B cell (primary cell): ENCODE measurements around the gene ACTN3. TPM values are rescaled to one million over a fixed set of nuclear protein-coding genes. Genes with fewer than 3 reads are reported as not detected.

ENCODE experiments used
- ATAC-seq: fragments of 200-7000 bp; cut with Tn5 transposase; one replicate; pipeline ENCODE4 v1.10.0; 2021; ENCODE audit warnings: low read depth, mild to moderate bottlenecking, moderate number of reproducible peaks, moderate library complexity
- CTCF ChIA-PET: fragments of 350-600 bp; sonication (Branson Sonifier 250); formaldehyde crosslinking; loops from one replicate; lab custom pipeline; 2021; ENCODE audit warnings: antibody characterized with exemption, inconsistent platforms; lab: Charles Lee
- POLR2A ChIA-PET: fragments of 350-600 bp; sonication (Branson Sonifier 250); formaldehyde crosslinking; loops from one replicate; lab custom pipeline; 2021; ENCODE audit warnings: antibody characterized with exemption; lab: Charles Lee
- DNase-seq: peaks from one replicate; pipeline ENCODE4 v3.0.0; 2013
- H2AFZ ChIP-seq: 2 replicates; pipeline ENCODE4 v1.6.1; 2012; ENCODE audit warnings: mild to moderate bottlenecking, low read depth, low read length; ENCODE audit not compliant: insufficient read depth, poor library complexity, severe bottlenecking
- H3K27ac ChIP-seq, 2 donors: 1 replicate in 1 of 2; 2 replicates in 1 of 2; pipeline ENCODE4 v1.5.1; 2012 to 2013; ENCODE audit warnings: low read length in 2 of 2, mild to moderate bottlenecking in 2 of 2, moderate library complexity in 1 of 2
- H3K27me3 ChIP-seq, 4 experiments: fragments of 200-600 bp in 1 of 4; sonication (generic) in 1 of 4; replicated peaks in 1 of 4; 1 replicate in 2 of 4; 2 replicates in 2 of 4; pipeline versions ENCODE4 v1.6.1 to v1.7.0; 2013 to 2016; ENCODE audit warnings: low read length in 3 of 4, mild to moderate bottlenecking in 2 of 4, mixed read lengths in 1 of 4, moderate library complexity in 1 of 4; ENCODE audit not compliant: insufficient read depth in 4 of 4, control insufficient read depth in 3 of 4; ENCODE audit errors: control extremely low read depth in 1 of 4
- H3K36me3 ChIP-seq, 2 experiments: replicated peaks in 1 of 2; 1 replicate in 1 of 2; 2 replicates in 1 of 2; pipeline versions ENCODE4 v1.6.1 to v1.7.1; 2013; ENCODE audit warnings: low read length in 1 of 2; ENCODE audit not compliant: insufficient read depth in 2 of 2, control insufficient read depth in 1 of 2; ENCODE audit errors: control extremely low read depth in 1 of 2, extremely low read depth in 1 of 2
- H3K4me1 ChIP-seq, 2 donors: fragments of 200-600 bp in 1 of 2; sonication (generic) in 1 of 2; 1 replicate in 1 of 2; 2 replicates in 1 of 2; pipeline versions ENCODE4 v1.5.1 to v1.6.1; 2013 to 2017; ENCODE audit warnings: low read length in 2 of 2; ENCODE audit not compliant: control insufficient read depth in 2 of 2, insufficient read depth in 2 of 2
- H3K4me2 ChIP-seq: replicated peaks from 2 replicates; pipeline ENCODE3; 2012; ENCODE audit warnings: mild to moderate bottlenecking, low read depth, low read length; ENCODE audit not compliant: poor library complexity, severe bottlenecking
- H3K4me3 ChIP-seq, 5 experiments: fragments of 200-600 bp in 1 of 5; sonication (generic) in 1 of 5; 1 replicate in 3 of 5; 2 replicates in 2 of 5; pipeline versions ENCODE4 v1.5.1 to v1.7.0; 2011 to 2016; ENCODE audit warnings: low read length in 4 of 5, mild to moderate bottlenecking in 4 of 5, low read depth in 2 of 5, control low read depth in 1 of 5, moderate library complexity in 1 of 5; ENCODE audit not compliant: insufficient read depth in 1 of 5; ENCODE audit errors: control extremely low read depth in 1 of 5, extremely low read depth in 1 of 5
- H3K79me2 ChIP-seq: fragments of 200-600 bp; sonication (generic); one replicate; pipeline ENCODE4 v1.6.0; 2016; ENCODE audit warnings: low read length; ENCODE audit not compliant: control insufficient read depth, insufficient read depth
- H3K9ac ChIP-seq: fragments of 200-600 bp; sonication (generic); 2 replicates; pipeline ENCODE4 v1.6.1; 2017; ENCODE audit warnings: mild to moderate bottlenecking, low read length, moderate library complexity
- H3K9me3 ChIP-seq, 3 donors: one replicate each; pipeline versions ENCODE4 v1.6.1 to v1.7.1; 2013; ENCODE audit warnings: low read length in 2 of 3; ENCODE audit not compliant: control insufficient read depth in 2 of 3, insufficient read depth in 1 of 3; ENCODE audit errors: control extremely low read depth in 1 of 3
- H4K20me1 ChIP-seq: 2 replicates; pipeline ENCODE4 v1.6.0; 2012; ENCODE audit warnings: mild to moderate bottlenecking, low read length; ENCODE audit not compliant: insufficient read depth, control insufficient read depth, poor library complexity, severe bottlenecking
- H3K27ac Mint-ChIP-seq: one replicate; pipeline ENCODE4 v1.8.0; 2021; ENCODE audit warnings: mixed read lengths
- H3K27me3 Mint-ChIP-seq: one replicate; pipeline ENCODE4 v1.8.0; 2021; ENCODE audit warnings: mixed read lengths
- H3K4me1 Mint-ChIP-seq: one replicate; pipeline ENCODE4 v1.8.0; 2021; ENCODE audit warnings: mixed read lengths
- H3K4me3 Mint-ChIP-seq: one replicate; pipeline ENCODE4 v1.8.0; 2021; ENCODE audit warnings: mixed read lengths
- H3K9me3 Mint-ChIP-seq: one replicate; pipeline ENCODE4 v1.8.0; 2022; ENCODE audit warnings: mixed read lengths; ENCODE audit not compliant: insufficient read depth
- CTCF ChIP-seq: fragments of 200-600 bp; IDR thresholded peaks from one replicate; pipeline ENCODE4 v1.8.0; 2022; ENCODE audit warnings: antibody characterized with exemption, mild to moderate bottlenecking
- EZH2 ChIP-seq: IDR thresholded peaks from 2 replicates; pipeline ENCODE4 v1.6.1; 2012; ENCODE audit warnings: borderline replicate concordance, low read depth, mild to moderate bottlenecking, moderate library complexity, low read length; ENCODE audit not compliant: insufficient read depth, poor library complexity, severe bottlenecking
- WGBS: methylation state at CpG from one replicate; pipeline ENCODE4 v1.1.5; 2013; ENCODE audit warnings: missing lambda C conversion rate; ENCODE audit not compliant: insufficient coverage; 5-methylcytosine and 5-hydroxymethylcytosine counted together
- intact Hi-C: fragments of 100-400 bp; cut with micrococcal nuclease; formaldehyde crosslinking; loops from one replicate; pipeline ENCODE4 v1.10.0; 2022
- polyA plus RNA-seq: library from polyadenylated mRNA; depleted of rRNA; stranded (reverse); fragments of >200 nt; gene quantifications from 2 replicates; pipeline ENCODE4 v1.2.3, GENCODE V29; 2012
- total RNA-seq, 2 donors: library from RNA; stranded (reverse); fragments of 120-200 nt in 1 of 2; gene quantifications; 1 replicate in 1 of 2; 2 replicates in 1 of 2; pipeline versions ENCODE4 v1.2.3 to v1.2.4, GENCODE V29; 2013 to 2022

Gene ACTN3
- total and polyA plus RNA-seq, 2 donors (not counting 1 experiment from before 2014, with no cell fraction given): 0.22 TPM; not detected in 1

GRCh38 chr11:66612458-66612857 is 65.8 kb downstream of the ACTN3 start:
- Mint-ChIP-seq H3K9me3 (no peaks in the 10 kb centered on the region), H3K27me3 (no peaks in the 10 kb centered on the region), H3K27ac (peak overlapping the region; percentile 86), H3K4me3 (no peak overlapping the region), H3K4me1 (peaks cover 55% of the 10 kb centered on the region)
- Histone ChIP-seq H3K27me3 (no peaks in the 10 kb centered on the region), H3K4me2 (peak overlapping the region; percentile 51), H4K20me1 (peaks cover 6% of the 10 kb centered on the region), H3K36me3 (no peaks in the 10 kb centered on the region), H3K79me2 (peaks cover 61% of the 10 kb centered on the region), H3K9ac (no peak overlapping the region), H3K27ac (peak overlapping the region; percentile 60), H3K4me1 (peaks cover 51 to 65% of the 10 kb centered on the region in 2 donors), H2AFZ (no peak overlapping the region), H3K9me3 (peaks cover 0 to 7% (median 0%) of the 10 kb centered on the region in 3 donors), H3K4me3 (no peak overlapping the region)
- intact Hi-C loops: no loop called here
- no peak for TF ChIP-seq CTCF
- TF ChIP-seq EZH2: no peak
- DNase-seq: no peak
- ChIA-PET CTCF (interaction anchor here (1.4 kb wide), 1 partner anchor 20 kb away, joined by 3 read pairs; the partner anchor contains the start of genes CCDC87 and CCS), POLR2A (interaction anchor here (2.1 kb wide), 1 partner anchor 65 kb away, joined by 8 read pairs; the partner anchor contains the start of gene RBM4B)
- 100% methylated on average over 1 of the region's 1 CpG for WGBS
- no peak for ATAC-seq

Other genes starting within 250 kb of the ACTN3 start
- 0.83 and 0.96 TPM in 2 replicates for gene CD248, start 229.9 kb upstream of the ACTN3 start, total RNA-seq
- gene CD248, start 229.9 kb upstream of the ACTN3 start, polyA plus RNA-seq: 0.40 and 0.62 TPM in 2 replicates
- 1.1 and 1.7 TPM in 2 replicates for gene RIN1, start 210.5 kb upstream of the ACTN3 start, total RNA-seq
- gene RIN1, start 210.5 kb upstream of the ACTN3 start, polyA plus RNA-seq: 0.42 and 0.72 TPM in 2 replicates
- gene BRMS1, start 201.8 kb upstream of the ACTN3 start, total RNA-seq: 50.9 and 58.3 TPM in 2 replicates
- 51.2 and 55.8 TPM in 2 replicates for gene BRMS1, start 201.8 kb upstream of the ACTN3 start, polyA plus RNA-seq
- gene B4GAT1, start 199.3 kb upstream of the ACTN3 start, total RNA-seq: 5.2 TPM in 2 replicates
- 0.87 and 1.4 TPM in 2 replicates for gene B4GAT1, start 199.3 kb upstream of the ACTN3 start, polyA plus RNA-seq
- 18.5 and 20.1 TPM in 2 replicates for gene SLC29A2, start 175.1 kb upstream of the ACTN3 start, total RNA-seq
- gene SLC29A2, start 175.1 kb upstream of the ACTN3 start, polyA plus RNA-seq: 15.7 and 16.2 TPM in 2 replicates
- not detected in 2 replicates for gene NPAS4, start 125.9 kb upstream of the ACTN3 start, total RNA-seq
- gene NPAS4, start 125.9 kb upstream of the ACTN3 start, polyA plus RNA-seq: not detected in 2 replicates
- gene MRPL11, start 108.1 kb upstream of the ACTN3 start, total RNA-seq: 26.7 and 29.2 TPM in 2 replicates
- 18.0 and 25.5 TPM in 2 replicates for gene MRPL11, start 108.1 kb upstream of the ACTN3 start, polyA plus RNA-seq
- 15.6 and 17.0 TPM in 2 replicates for gene PELI3, start 80.0 kb upstream of the ACTN3 start, total RNA-seq
- gene PELI3, start 80.0 kb upstream of the ACTN3 start, polyA plus RNA-seq: 2.9 and 3.2 TPM in 2 replicates
- gene DPP3, start 66.5 kb upstream of the ACTN3 start, total RNA-seq: 21.5 and 22.7 TPM in 2 replicates
- 31.7 and 40.6 TPM in 2 replicates for gene DPP3, start 66.5 kb upstream of the ACTN3 start, polyA plus RNA-seq
- gene BBS1, start 36.3 kb upstream of the ACTN3 start, total RNA-seq: 52.5 and 56.3 TPM in 2 replicates
- 13.7 and 20.4 TPM in 2 replicates for gene BBS1, start 36.3 kb upstream of the ACTN3 start, polyA plus RNA-seq
- gene ZDHHC24, start 855 bp upstream of the ACTN3 start, total RNA-seq: 32.6 and 33.2 TPM in 2 replicates
- 23.9 and 29.7 TPM in 2 replicates for gene ZDHHC24, start 855 bp upstream of the ACTN3 start, polyA plus RNA-seq
- 20.9 and 24.0 TPM in 2 replicates for gene CTSF, start 21.7 kb downstream of the ACTN3 start, total RNA-seq
- gene CTSF, start 21.7 kb downstream of the ACTN3 start, polyA plus RNA-seq: 14.6 and 16.6 TPM in 2 replicates
- gene CCDC87, start 46.2 kb downstream of the ACTN3 start, total RNA-seq: 0.17 and 0.39 TPM in 2 replicates
- gene CCDC87, start 46.2 kb downstream of the ACTN3 start, polyA plus RNA-seq: 0.09 TPM in 1 of 2 replicates, not detected in the other
- 87.8 and 98.5 TPM in 2 replicates for gene CCS, start 46.3 kb downstream of the ACTN3 start, total RNA-seq
- gene CCS, start 46.3 kb downstream of the ACTN3 start, polyA plus RNA-seq: 162 and 174 TPM in 2 replicates
- 244 and 246 TPM in 2 replicates for gene RBM14, start 69.7 kb downstream of the ACTN3 start, total RNA-seq
- gene RBM14, start 69.7 kb downstream of the ACTN3 start, polyA plus RNA-seq: 44.9 and 52.4 TPM in 2 replicates
- 199 and 203 TPM in 2 replicates for gene RBM4, start 91.8 kb downstream of the ACTN3 start, total RNA-seq
- gene RBM4, start 91.8 kb downstream of the ACTN3 start, polyA plus RNA-seq: 125 and 139 TPM in 2 replicates
- 61.3 and 66.4 TPM in 2 replicates for gene RBM4B, start 131.0 kb downstream of the ACTN3 start, total RNA-seq
- 33.2 and 36.8 TPM in 2 replicates for gene RBM4B, start 131.0 kb downstream of the ACTN3 start, polyA plus RNA-seq
- 0.67 and 0.85 TPM in 2 replicates for gene SPTBN2, start 182.3 kb downstream of the ACTN3 start, total RNA-seq
- gene SPTBN2, start 182.3 kb downstream of the ACTN3 start, polyA plus RNA-seq: 1.2 and 2.1 TPM in 2 replicates